ENCODE measurements around the gene ADK. TPM values are rescaled to one million over a fixed set of nuclear protein-coding genes. Genes with fewer than 3 reads are reported as not detected.

ADK gene
- total and polyA plus RNA-seq, 8 donors: 44.8 to 68.6 (median 57.5) TPM

DNA sequence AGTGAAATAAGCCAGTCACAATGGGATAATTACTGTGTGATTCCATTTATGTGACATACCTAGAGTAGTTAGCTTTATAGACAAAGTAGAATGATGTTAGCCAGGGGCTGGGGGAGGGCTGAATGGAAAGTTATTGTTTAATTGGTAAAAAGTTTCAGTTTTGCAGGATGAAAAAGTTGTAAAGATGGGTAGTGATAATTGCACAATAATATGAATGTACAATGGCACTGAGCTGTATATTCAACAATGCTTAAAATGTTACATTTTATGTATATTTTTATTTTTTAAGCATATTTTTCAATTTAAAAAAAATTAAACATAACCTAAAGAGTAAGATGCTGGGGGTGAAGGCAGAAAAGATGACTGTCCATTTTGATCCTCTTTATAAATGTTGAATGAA is 459.3 kb downstream of the ADK start:
- TF ChIP-seq, protein P1, sequence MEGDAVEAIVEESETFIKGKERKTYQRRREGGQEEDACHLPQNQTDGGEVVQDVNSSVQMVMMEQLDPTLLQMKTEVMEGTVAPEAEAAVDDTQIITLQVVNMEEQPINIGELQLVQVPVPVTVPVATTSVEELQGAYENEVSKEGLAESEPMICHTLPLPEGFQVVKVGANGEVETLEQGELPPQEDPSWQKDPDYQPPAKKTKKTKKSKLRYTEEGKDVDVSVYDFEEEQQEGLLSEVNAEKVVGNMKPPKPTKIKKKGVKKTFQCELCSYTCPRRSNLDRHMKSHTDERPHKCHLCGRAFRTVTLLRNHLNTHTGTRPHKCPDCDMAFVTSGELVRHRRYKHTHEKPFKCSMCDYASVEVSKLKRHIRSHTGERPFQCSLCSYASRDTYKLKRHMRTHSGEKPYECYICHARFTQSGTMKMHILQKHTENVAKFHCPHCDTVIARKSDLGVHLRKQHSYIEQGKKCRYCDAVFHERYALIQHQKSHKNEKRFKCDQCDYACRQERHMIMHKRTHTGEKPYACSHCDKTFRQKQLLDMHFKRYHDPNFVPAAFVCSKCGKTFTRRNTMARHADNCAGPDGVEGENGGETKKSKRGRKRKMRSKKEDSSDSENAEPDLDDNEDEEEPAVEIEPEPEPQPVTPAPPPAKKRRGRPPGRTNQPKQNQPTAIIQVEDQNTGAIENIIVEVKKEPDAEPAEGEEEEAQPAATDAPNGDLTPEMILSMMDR (IDR thresholded peaks at IDR 0.05): no peak
- H3K27me3 ChIP-seq: no peaks in the 10 kb centered on the region
- ATAC-seq: no peak
- H3K36me3 ChIP-seq: peaks cover 0 to 7% of the 10 kb centered on the region in 2 donors
- no peak overlapping the region for H3K4me3 ChIP-seq
- DNase-seq: no peak
- no peaks in the 10 kb centered on the region for H3K9me3 ChIP-seq
- no peaks in the 10 kb centered on the region for H3K4me1 ChIP-seq
- H3K27ac ChIP-seq: no peak overlapping the region
- intact Hi-C loops (cut with DNase I): no loop called here

DNA sequence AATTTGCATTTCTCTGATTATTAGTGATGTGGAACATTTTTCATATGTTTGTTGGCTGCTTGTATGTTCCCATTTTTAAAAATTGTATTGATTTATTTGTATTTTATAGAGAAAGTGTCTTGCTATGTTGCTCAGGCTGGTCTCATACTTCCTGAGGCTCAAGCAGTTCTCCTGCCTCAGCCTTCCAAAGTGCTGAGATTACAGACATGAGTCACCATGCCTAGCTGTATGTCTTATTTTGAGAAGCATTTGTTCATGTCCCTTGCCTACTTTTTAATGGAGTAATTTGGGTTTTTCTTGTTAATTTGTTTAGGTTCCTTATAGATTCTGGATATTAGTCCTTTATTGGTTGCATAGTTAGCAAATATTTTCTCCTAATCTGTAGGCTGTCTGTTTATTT is 461.2 kb downstream of the ADK start:
- DNase-seq: no peak
- no peak overlapping the region for H3K27ac ChIP-seq
- H3K36me3 ChIP-seq: peaks cover 0 to 7% of the 10 kb centered on the region in 2 donors
- intact Hi-C loops (cut with DNase I): no loop called here
- no peaks in the 10 kb centered on the region for H3K4me1 ChIP-seq
- TF ChIP-seq, protein P1 (IDR thresholded peaks at IDR 0.05): no peak
- H3K27me3 ChIP-seq: no peaks in the 10 kb centered on the region
- no peak overlapping the region for H3K4me3 ChIP-seq
- H3K9me3 ChIP-seq: no peaks in the 10 kb centered on the region
- ATAC-seq: no peak

DNA sequence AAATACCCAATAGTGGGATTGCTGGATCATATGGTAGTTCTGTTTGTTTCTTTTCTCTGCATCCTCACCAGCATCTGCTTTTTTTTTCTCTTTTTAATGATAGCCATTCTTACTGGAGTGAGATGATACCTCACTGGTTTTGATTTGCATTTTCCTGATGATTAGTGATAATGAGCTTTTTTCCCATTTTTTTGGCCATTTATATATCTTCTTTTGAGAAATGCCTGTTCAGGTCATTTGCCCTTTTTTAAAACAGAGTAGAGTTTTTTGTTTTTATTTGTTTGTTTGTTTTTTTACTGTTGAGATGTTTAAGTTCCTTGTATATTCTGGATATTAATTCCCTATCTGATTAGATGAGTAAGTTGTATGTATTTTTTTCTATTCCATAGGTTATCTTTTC is 469.6 kb downstream of the ADK start:
- Histone ChIP-seq H3K27me3 (no peaks in the 10 kb centered on the region), H3K27ac (no peak overlapping the region), H3K4me1 (no peaks in the 10 kb centered on the region), H3K4me3 (no peak overlapping the region), H3K9me3 (peaks cover 0 to 8% of the 10 kb centered on the region in 2 donors), H3K36me3 (no peaks in the 10 kb centered on the region)
- TF ChIP-seq, protein P1 (IDR thresholded peaks at IDR 0.05): no peak
- ATAC-seq: no peak
- intact Hi-C loops (cut with DNase I): no loop called here
- DNase-seq: no peak

DNA sequence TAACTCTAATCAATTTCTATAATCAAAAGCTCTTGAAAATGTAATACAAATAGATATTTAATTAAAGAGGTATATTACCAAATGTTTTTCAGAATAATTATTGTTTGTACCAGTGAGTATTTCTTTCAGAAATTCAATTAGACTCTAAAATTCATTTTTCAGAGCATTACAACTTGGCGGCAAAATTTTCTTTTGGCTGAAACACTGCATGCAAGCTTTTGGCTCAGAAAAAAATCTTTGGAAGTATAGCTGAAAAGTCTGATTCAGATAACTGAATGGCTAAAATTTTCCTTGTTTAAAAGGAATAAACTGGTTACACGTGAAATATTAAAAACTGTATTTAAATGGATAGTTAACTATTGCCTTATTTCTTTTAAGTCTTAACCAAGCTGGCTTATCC is 472.8 kb downstream of the ADK start:
- Histone ChIP-seq H3K36me3 (no peaks in the 10 kb centered on the region), H3K27ac (no peak overlapping the region), H3K9me3 (peaks cover 0 to 3% of the 10 kb centered on the region in 2 donors), H3K27me3 (no peaks in the 10 kb centered on the region), H3K4me1 (no peaks in the 10 kb centered on the region), H3K4me3 (no peak overlapping the region)
- TF ChIP-seq, protein P1 (IDR thresholded peaks at IDR 0.05): no peak
- intact Hi-C loops (cut with DNase I): no loop called here
- no peak for ATAC-seq
- DNase-seq: no peak

DNA sequence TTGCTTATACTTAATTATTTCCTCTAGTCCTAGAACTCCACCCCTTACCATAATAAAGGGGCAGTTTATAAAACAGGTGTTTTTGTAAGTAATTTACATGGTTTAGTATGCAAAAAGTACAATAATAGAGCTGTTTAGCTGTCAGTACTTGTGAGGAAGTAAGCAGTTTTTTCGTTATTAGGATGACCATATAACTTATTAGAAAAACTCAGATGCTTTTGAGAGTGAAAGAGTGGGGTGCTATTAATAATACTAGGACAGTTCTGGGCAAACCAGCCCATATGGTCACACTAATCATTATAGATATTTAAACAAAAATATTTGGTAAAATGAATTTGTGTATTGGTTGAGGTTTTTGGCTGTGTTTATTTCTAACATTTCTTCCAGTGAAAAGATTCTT is 473.5 kb downstream of the ADK start:
- Histone ChIP-seq H3K4me1 (no peaks in the 10 kb centered on the region), H3K9me3 (peaks cover 0 to 3% of the 10 kb centered on the region in 2 donors), H3K36me3 (no peaks in the 10 kb centered on the region), H3K4me3 (no peak overlapping the region), H3K27me3 (no peaks in the 10 kb centered on the region), H3K27ac (no peak overlapping the region)
- no peak for ATAC-seq
- TF ChIP-seq, protein P1 (IDR thresholded peaks at IDR 0.05): no peak
- no peak for DNase-seq
- intact Hi-C loops (cut with DNase I): no loop called here
